ENCODE data around the gene PNMA8B. TPM values are rescaled to one million over a fixed set of nuclear protein-coding genes. Genes with fewer than 3 reads are reported as not detected.

PNMA8B gene
- total RNA-seq, 1 experiment from 2014 or later, result not detected

DNA sequence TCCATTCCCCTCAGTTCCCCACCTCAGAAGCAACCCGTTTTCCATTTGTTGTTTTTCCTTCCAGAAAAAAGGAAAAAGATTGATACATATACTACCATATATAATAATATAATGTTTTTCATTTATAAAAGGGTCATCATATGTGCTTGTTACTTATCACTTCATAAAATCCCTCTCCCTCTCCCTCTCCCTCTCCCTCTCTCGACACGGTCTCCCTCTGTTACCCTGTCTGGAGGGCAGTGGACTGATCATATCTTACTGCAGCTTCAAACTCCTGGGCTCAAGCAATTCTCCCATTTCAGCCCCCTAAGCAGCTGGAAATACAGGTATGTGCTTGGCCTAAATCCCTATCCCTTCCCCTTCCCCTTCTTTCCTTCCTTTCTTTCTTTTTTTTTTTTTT, 41.4 kb downstream of the PNMA8B start:
- no peak overlapping the region for H3K4me3 ChIP-seq (ENCODE audit: low read depth in 2 of 2, low read length in 2 of 2)
- DNase-seq (ENCODE audit: low read depth, low spot score), result no peak
- POLR2A ChIA-PET, result no interaction called here
- TF ChIP-seq, protein P1, sequence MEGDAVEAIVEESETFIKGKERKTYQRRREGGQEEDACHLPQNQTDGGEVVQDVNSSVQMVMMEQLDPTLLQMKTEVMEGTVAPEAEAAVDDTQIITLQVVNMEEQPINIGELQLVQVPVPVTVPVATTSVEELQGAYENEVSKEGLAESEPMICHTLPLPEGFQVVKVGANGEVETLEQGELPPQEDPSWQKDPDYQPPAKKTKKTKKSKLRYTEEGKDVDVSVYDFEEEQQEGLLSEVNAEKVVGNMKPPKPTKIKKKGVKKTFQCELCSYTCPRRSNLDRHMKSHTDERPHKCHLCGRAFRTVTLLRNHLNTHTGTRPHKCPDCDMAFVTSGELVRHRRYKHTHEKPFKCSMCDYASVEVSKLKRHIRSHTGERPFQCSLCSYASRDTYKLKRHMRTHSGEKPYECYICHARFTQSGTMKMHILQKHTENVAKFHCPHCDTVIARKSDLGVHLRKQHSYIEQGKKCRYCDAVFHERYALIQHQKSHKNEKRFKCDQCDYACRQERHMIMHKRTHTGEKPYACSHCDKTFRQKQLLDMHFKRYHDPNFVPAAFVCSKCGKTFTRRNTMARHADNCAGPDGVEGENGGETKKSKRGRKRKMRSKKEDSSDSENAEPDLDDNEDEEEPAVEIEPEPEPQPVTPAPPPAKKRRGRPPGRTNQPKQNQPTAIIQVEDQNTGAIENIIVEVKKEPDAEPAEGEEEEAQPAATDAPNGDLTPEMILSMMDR (IDR thresholded peaks at IDR 0.05), result no peak
- TF ChIP-seq TCF7L2 (IDR thresholded peaks at IDR 0.05; ENCODE audit: low read depth, low read length) (no peak), SIN3A (IDR thresholded peaks at IDR 0.05; ENCODE audit: borderline replicate concordance, insufficient read depth, low read depth, low read length) (no peak), POLR2AphosphoS5 (IDR thresholded peaks at IDR 0.05; ENCODE audit: low read depth, low read length) (no peak)
- TF ChIP-seq, protein P2, sequence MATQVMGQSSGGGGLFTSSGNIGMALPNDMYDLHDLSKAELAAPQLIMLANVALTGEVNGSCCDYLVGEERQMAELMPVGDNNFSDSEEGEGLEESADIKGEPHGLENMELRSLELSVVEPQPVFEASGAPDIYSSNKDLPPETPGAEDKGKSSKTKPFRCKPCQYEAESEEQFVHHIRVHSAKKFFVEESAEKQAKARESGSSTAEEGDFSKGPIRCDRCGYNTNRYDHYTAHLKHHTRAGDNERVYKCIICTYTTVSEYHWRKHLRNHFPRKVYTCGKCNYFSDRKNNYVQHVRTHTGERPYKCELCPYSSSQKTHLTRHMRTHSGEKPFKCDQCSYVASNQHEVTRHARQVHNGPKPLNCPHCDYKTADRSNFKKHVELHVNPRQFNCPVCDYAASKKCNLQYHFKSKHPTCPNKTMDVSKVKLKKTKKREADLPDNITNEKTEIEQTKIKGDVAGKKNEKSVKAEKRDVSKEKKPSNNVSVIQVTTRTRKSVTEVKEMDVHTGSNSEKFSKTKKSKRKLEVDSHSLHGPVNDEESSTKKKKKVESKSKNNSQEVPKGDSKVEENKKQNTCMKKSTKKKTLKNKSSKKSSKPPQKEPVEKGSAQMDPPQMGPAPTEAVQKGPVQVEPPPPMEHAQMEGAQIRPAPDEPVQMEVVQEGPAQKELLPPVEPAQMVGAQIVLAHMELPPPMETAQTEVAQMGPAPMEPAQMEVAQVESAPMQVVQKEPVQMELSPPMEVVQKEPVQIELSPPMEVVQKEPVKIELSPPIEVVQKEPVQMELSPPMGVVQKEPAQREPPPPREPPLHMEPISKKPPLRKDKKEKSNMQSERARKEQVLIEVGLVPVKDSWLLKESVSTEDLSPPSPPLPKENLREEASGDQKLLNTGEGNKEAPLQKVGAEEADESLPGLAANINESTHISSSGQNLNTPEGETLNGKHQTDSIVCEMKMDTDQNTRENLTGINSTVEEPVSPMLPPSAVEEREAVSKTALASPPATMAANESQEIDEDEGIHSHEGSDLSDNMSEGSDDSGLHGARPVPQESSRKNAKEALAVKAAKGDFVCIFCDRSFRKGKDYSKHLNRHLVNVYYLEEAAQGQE (IDR thresholded peaks at IDR 0.05; ENCODE audit: insufficient read depth in 1 of 2, low read depth in 2 of 2, low read length in 1 of 2), result no peak
- H3K36me3 ChIP-seq (ENCODE audit: control insufficient read depth, insufficient read depth, low read length), result no peaks in the 10 kb centered on the region
- in situ Hi-C loops (cut with HindIII; ENCODE audit: low pct_unique_long_range_greater_than_20kb, low sequenced_read_pairs) (no loop called here), intact Hi-C loops (cut with micrococcal nuclease; ENCODE audit: unreplicated experiment) (no loop called here)
- no peak overlapping the region for H3K27ac ChIP-seq (ENCODE audit: low read length)
- no peaks in the 10 kb centered on the region for H3K4me1 ChIP-seq (ENCODE audit: control insufficient read depth, insufficient read depth, low read length)
- no peaks in the 10 kb centered on the region for H3K9me3 ChIP-seq (ENCODE audit: control insufficient read depth, insufficient read depth, low read depth, low read length)
- CTCF ChIA-PET, result no interaction called here
- H3K27me3 ChIP-seq (ENCODE audit: control insufficient read depth, insufficient read depth, low read length), result no peaks in the 10 kb centered on the region
- no peak for ATAC-seq
- no TSS peak for BruUV-seq (replicated peaks)

DNA sequence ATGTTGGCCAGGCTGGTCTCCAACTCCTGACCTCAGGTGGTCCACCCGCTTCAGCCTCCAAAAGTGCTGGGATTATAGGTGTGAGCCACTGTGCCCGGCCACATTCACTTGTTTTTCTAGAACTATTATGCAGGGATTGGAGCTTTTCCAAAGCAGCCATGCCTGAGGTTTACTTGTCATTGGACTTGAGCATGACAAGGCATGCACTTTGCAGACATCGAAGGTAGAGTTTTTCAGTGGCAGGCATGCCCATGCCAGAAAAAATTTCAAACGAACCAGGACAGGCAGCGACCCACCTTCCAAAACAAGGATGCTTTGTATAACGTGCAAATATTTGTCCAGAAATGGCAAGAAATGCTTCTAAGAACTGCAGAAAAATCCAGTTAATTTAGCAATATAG, 42.0 kb downstream of the PNMA8B start:
- intact Hi-C loops (cut with micrococcal nuclease; ENCODE audit: unreplicated experiment), result no loop called here
- H3K36me3 ChIP-seq (ENCODE audit: control insufficient read depth, insufficient read depth, low read length), result no peaks in the 10 kb centered on the region
- in situ Hi-C loops (cut with HindIII; ENCODE audit: low pct_unique_long_range_greater_than_20kb, low sequenced_read_pairs), result no loop called here
- ChIA-PET CTCF (no interaction called here), POLR2A (interaction anchor here (0.7 kb wide), 1 partner anchor 12 kb away, joined by 3 read pairs; no protein-coding TSS in a partner anchor)
- BruUV-seq (replicated peaks), result no TSS peak
- DNase-seq (ENCODE audit: low read depth, low spot score) (no peak), ATAC-seq (no peak)
- no peaks in the 10 kb centered on the region for H3K27me3 ChIP-seq (ENCODE audit: control insufficient read depth, insufficient read depth, low read length)
- H3K4me1 ChIP-seq (ENCODE audit: control insufficient read depth, insufficient read depth, low read length), result no peaks in the 10 kb centered on the region
- no peaks in the 10 kb centered on the region for H3K9me3 ChIP-seq (ENCODE audit: control insufficient read depth, insufficient read depth, low read depth, low read length)
- no peak overlapping the region for H3K27ac ChIP-seq (ENCODE audit: low read length)
- H3K4me3 ChIP-seq (ENCODE audit: low read depth in 2 of 2, low read length in 2 of 2), result no peak overlapping the region
- no peak for TF ChIP-seq TCF7L2 (IDR thresholded peaks at IDR 0.05; ENCODE audit: low read depth, low read length)
- TF ChIP-seq, protein P1 (IDR thresholded peaks at IDR 0.05), result no peak
- TF ChIP-seq, protein P2 (IDR thresholded peaks at IDR 0.05; ENCODE audit: insufficient read depth in 1 of 2, low read depth in 2 of 2, low read length in 1 of 2), result no peak
- no peak for TF ChIP-seq SIN3A (IDR thresholded peaks at IDR 0.05; ENCODE audit: borderline replicate concordance, insufficient read depth, low read depth, low read length)
- no peak for TF ChIP-seq POLR2AphosphoS5 (IDR thresholded peaks at IDR 0.05; ENCODE audit: low read depth, low read length)

All from Panc1 (cell line).